Hepatocyte (in vitro differentiated cells): Measurements from ENCODE around the gene UGGT2. TPM values are rescaled to one million over a fixed set of nuclear protein-coding genes. Genes with fewer than 3 reads are reported as not detected.

Source experiments
- DNase-seq: peaks from one replicate; pipeline ENCODE4 v3.0.0-alpha.2; 2016; ENCODE audit warnings: low spot score
- H2AFZ ChIP-seq: fragments of 200-600 bp; sonication (generic); 2 replicates; pipeline ENCODE4 v1.6.0; 2016; ENCODE audit warnings: antibody characterized with exemption, mild to moderate bottlenecking
- H3K27ac ChIP-seq: fragments of 200-600 bp; sonication (generic); 2 replicates; pipeline ENCODE4 v1.5.1; 2016; ENCODE audit warnings: mild to moderate bottlenecking
- H3K27me3 ChIP-seq: fragments of 200-600 bp; sonication (generic); 2 replicates; pipeline ENCODE4 v1.6.1; 2016
- H3K36me3 ChIP-seq: fragments of 200-600 bp; sonication (generic); replicated peaks from 2 replicates; pipeline ENCODE4 v1.5.1; 2016; ENCODE audit warnings: low read depth; ENCODE audit not compliant: insufficient read depth
- H3K4me1 ChIP-seq: fragments of 200-600 bp; sonication (generic); 2 replicates; pipeline ENCODE4 v1.5.1; 2016; ENCODE audit warnings: mild to moderate bottlenecking, moderate library complexity; ENCODE audit not compliant: insufficient read depth
- H3K4me2 ChIP-seq: fragments of 200-600 bp; sonication (generic); 2 replicates; pipeline ENCODE4 v1.6.0; 2016
- H3K4me3 ChIP-seq: fragments of 200-600 bp; sonication (generic); 2 replicates; pipeline ENCODE4 v1.5.1; 2016; ENCODE audit warnings: mild to moderate bottlenecking
- H3K79me2 ChIP-seq: fragments of 200-600 bp; sonication (generic); 2 replicates; pipeline ENCODE4 v1.6.0; 2017; ENCODE audit warnings: mild to moderate bottlenecking
- H3K9me2 ChIP-seq: fragments of 200-600 bp; sonication (generic); replicated peaks from 2 replicates; pipeline ENCODE4 v1.6.0; 2017; ENCODE audit warnings: mild to moderate bottlenecking; ENCODE audit not compliant: insufficient read depth
- H3K9me3 ChIP-seq: fragments of 200-600 bp; sonication (generic); 2 replicates; pipeline ENCODE4 v1.5.1; 2016; ENCODE audit warnings: low read depth, mild to moderate bottlenecking
- H4K20me1 ChIP-seq: fragments of 200-600 bp; sonication (generic); 2 replicates; pipeline ENCODE4 v1.6.0; 2016; ENCODE audit warnings: mild to moderate bottlenecking; ENCODE audit not compliant: insufficient read depth, poor library complexity, severe bottlenecking
- EZH2 ChIP-seq: fragments of 200-600 bp; sonication (generic); IDR thresholded peaks from 2 replicates; pipeline ENCODE4 v1.6.1; 2016; ENCODE audit warnings: antibody characterized with exemption, mild to moderate bottlenecking, borderline replicate concordance
- EZH2phosphoT487 ChIP-seq: fragments of 200-600 bp; sonication (generic); IDR thresholded peaks from one replicate; pipeline ENCODE4 v1.6.1; 2018; ENCODE audit warnings: antibody characterized with exemption, mild to moderate bottlenecking, low read depth, moderate library complexity; ENCODE audit not compliant: unreplicated experiment, severe bottlenecking
- WGBS: methylation state at CpG from one replicate; pipeline ENCODE4 v1.1.6; 2016; ENCODE audit warnings: low lambda C conversion rate; ENCODE audit errors: missing lambda C conversion rate; 5-methylcytosine and 5-hydroxymethylcytosine counted together
- polyA plus RNA-seq: library from polyadenylated mRNA; unstranded; fragments of >200 nt; fragmentation: Nextera tagmentation; extraction: Ambion mirVana; gene quantifications from 2 replicates; pipeline ENCODE4 v1.2.1, GENCODE V29; 2016
- total RNA-seq: library from RNA; depleted of rRNA; stranded (reverse); fragments of >200 nt; gene quantifications from 2 replicates; pipeline ENCODE4 v1.2.3, GENCODE V29; 2014
- TF ChIP-seq, protein P1 (sequence below): fragments of 200-600 bp; sonication (generic); IDR thresholded peaks from 2 replicates; pipeline ENCODE4 v1.5.1; 2016; ENCODE audit warnings: antibody characterized with exemption, mild to moderate bottlenecking; ENCODE audit not compliant: poor library complexity

Gene UGGT2
- total and polyA plus RNA-seq, 2 experiments from 2014 or later: 23.6 to 60.3 TPM

DNA sequence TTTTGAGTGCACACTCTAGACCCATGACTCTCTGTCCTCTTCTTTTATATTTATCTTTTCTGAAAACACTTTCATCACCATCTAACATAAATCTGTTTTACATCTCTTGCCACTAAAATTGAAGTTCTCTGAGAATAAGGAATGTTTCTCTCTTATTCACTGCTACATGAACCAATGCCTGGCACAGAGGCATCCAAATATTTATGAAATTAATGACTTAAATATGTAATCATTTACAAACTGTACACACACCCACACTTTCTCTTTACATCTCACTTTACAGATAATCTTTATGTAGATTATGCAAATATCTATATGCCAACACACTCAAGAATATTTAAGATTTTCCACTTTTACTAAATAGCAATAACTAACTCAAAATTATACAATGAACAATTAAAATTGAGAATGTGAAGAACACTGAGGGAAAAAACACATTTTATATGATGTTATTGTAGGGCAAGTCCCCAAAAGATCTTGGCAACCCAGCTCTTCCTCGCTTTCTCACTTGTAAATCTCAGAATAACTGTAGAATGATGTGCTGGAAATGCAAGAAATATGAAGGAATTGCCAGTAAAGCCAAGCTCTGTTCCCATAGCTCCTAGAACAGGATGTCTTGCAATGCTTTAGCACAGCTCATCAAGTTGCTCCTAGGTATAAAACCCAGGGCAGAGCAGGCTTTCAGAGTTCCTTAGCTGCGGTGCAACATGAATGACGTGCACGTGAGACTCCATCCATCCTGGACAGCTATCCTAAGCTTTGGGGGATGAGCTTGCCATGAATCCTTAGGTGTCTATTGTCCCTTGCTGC lies 50.7 kb downstream of the UGGT2 start:
- H3K27me3 ChIP-seq: no peaks in the 10 kb centered on the region
- H3K9me2 ChIP-seq: no peaks in the 10 kb centered on the region
- TF ChIP-seq, protein P1, sequence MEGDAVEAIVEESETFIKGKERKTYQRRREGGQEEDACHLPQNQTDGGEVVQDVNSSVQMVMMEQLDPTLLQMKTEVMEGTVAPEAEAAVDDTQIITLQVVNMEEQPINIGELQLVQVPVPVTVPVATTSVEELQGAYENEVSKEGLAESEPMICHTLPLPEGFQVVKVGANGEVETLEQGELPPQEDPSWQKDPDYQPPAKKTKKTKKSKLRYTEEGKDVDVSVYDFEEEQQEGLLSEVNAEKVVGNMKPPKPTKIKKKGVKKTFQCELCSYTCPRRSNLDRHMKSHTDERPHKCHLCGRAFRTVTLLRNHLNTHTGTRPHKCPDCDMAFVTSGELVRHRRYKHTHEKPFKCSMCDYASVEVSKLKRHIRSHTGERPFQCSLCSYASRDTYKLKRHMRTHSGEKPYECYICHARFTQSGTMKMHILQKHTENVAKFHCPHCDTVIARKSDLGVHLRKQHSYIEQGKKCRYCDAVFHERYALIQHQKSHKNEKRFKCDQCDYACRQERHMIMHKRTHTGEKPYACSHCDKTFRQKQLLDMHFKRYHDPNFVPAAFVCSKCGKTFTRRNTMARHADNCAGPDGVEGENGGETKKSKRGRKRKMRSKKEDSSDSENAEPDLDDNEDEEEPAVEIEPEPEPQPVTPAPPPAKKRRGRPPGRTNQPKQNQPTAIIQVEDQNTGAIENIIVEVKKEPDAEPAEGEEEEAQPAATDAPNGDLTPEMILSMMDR: no peak
- TF ChIP-seq EZH2 (no peak), EZH2phosphoT487 (no peak)
- no peak overlapping the region for H2AFZ ChIP-seq
- H3K36me3 ChIP-seq: no peaks in the 10 kb centered on the region
- no peak for DNase-seq
- no peaks in the 10 kb centered on the region for H3K79me2 ChIP-seq
- H3K27ac ChIP-seq: no peak overlapping the region
- no peaks in the 10 kb centered on the region for H4K20me1 ChIP-seq
- WGBS: 97% methylated on average over 4 of the region's 4 CpGs
- no peak overlapping the region for H3K4me2 ChIP-seq
- H3K4me1 ChIP-seq: no peaks in the 10 kb centered on the region
- H3K4me3 ChIP-seq: no peak overlapping the region
- peaks cover 3% of the 10 kb centered on the region for H3K9me3 ChIP-seq

DNA sequence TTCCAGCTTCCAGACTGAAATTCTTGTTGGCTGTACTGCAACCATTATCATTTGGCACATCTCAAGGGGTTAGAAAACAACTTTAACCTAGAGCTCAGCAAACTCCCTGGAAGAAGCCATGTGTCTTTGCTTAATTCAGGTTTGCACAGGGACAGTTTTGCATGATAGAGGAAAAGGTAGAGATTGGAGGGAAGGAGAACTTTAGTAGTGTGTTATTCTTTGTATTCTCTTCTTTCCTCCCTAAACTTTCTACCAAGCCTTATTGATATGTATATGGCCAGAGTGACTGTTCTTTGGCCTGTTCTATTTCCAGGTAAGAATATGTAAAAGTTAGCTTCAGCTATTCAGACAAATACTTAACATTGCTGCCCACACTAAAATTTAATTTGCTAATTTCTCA lies 53.1 kb downstream of the UGGT2 start:
- TF ChIP-seq EZH2 (no peak), EZH2phosphoT487 (no peak)
- TF ChIP-seq, protein P1: no peak
- Histone ChIP-seq H2AFZ (no peak overlapping the region), H3K4me2 (no peak overlapping the region)

DNA sequence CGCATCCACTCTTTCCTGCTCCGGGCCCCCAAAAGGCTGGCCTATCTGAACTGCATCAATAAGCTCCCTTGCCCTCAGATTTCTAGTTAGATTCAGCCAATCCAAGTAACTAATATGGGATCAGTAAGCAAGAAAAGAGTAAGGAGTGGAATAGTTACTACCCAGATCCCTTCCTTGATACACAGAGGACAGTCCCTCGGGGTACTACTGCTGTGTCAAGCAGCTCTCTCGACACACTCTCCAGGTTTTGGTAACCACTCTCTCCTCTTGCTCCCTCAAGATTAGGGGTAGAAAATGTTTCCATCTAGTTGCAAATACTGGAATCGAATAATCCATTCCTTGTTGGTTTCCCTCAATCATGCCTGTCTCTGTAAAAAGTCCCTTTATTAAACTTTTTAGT lies 65.4 kb downstream of the UGGT2 start:
- Histone ChIP-seq H3K4me1 (no peaks in the 10 kb centered on the region), H3K4me3 (no peak overlapping the region), H2AFZ (no peak overlapping the region), H3K27ac (no peak overlapping the region), H3K9me2 (no peaks in the 10 kb centered on the region), H3K27me3 (no peaks in the 10 kb centered on the region), H4K20me1 (no peaks in the 10 kb centered on the region), H3K9me3 (no peaks in the 10 kb centered on the region), H3K4me2 (no peak overlapping the region), H3K36me3 (no peaks in the 10 kb centered on the region), H3K79me2 (no peaks in the 10 kb centered on the region)
- 96% methylated on average over 5 of the region's 5 CpGs for WGBS
- TF ChIP-seq EZH2phosphoT487: no peak
- TF ChIP-seq EZH2: no peak
- TF ChIP-seq, protein P1: no peak
- DNase-seq: no peak

More for the DNA sequence above, 53.1 kb downstream of the UGGT2 start:
- Histone ChIP-seq H3K9me2 (no peaks in the 10 kb centered on the region), H4K20me1 (no peaks in the 10 kb centered on the region), H3K79me2 (no peaks in the 10 kb centered on the region), H3K4me3 (no peak overlapping the region), H3K27ac (no peak overlapping the region), H3K36me3 (no peaks in the 10 kb centered on the region), H3K9me3 (no peaks in the 10 kb centered on the region), H3K27me3 (no peaks in the 10 kb centered on the region), H3K4me1 (no peaks in the 10 kb centered on the region)
- no peak for DNase-seq
